CD1c-positive myeloid dendritic cell (primary cell): Measurements from ENCODE around the gene ZNF519.
"Not testable (repeated sequence)": the region's sequence is repeated elsewhere in the genome, so short reads cannot be mapped to it uniquely, and the experiment has no call there.

ENCODE experiments used
- DNase-seq: peaks from one replicate; pipeline ENCODE4 v3.0.0-alpha.2; 2016; ENCODE audit errors: extremely low spot score

Gene ZNF519

DNA sequence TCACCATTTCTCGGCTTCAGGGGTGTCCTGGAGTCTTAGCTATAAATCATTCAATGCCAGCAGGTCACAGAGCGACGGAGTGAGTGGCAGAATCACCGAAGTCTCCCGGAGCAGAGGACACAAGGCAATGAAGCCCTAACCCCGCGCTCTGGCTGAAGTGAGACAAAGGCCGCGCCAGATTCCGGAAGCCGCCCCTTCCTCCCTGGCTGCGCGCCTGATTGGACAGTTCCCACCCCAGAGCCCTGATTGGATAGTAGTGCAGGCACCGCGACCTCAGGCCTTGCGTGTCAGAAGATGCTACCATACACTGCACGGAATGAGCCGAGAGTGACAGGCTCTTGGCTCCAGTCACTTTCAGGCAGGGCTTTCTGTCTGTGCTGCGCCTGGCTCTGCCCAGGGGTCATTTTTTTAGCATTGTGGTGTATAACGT lies at the start of gene ZNF519:
Gene ZNF519 (minus strand): TSS at position 165 of the 430 bp plus-strand sequence. CDS start 158 bp downstream, at position 7.
- DNase-seq, result peak; percentile 95

DNA sequence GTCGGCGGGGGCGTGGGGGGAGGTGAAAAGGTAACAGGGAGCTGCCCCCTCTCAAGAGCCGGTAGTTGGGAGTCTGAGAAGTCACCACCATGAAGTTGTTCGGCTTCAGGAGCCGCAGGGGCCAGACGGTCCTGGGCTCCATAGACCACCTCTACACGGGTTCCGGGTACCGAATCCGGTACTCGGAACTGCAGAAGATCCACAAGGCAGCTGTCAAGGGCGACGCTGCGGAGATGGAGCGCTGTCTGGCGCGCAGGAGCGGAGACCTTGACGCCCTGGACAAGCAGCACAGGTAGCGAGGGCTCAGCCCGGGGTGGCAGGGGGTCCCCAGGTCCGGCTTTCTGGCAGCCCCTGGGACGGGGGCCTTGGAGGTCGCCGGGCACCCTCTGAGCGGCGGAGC lies 47.1 kb upstream of the ZNF519 start:
- DNase-seq, result no peak

GRCh38 chr18:14178321-14179196 lies 46.3 kb upstream of the ZNF519 start:
- peak; percentile 39 for DNase-seq

DNA sequence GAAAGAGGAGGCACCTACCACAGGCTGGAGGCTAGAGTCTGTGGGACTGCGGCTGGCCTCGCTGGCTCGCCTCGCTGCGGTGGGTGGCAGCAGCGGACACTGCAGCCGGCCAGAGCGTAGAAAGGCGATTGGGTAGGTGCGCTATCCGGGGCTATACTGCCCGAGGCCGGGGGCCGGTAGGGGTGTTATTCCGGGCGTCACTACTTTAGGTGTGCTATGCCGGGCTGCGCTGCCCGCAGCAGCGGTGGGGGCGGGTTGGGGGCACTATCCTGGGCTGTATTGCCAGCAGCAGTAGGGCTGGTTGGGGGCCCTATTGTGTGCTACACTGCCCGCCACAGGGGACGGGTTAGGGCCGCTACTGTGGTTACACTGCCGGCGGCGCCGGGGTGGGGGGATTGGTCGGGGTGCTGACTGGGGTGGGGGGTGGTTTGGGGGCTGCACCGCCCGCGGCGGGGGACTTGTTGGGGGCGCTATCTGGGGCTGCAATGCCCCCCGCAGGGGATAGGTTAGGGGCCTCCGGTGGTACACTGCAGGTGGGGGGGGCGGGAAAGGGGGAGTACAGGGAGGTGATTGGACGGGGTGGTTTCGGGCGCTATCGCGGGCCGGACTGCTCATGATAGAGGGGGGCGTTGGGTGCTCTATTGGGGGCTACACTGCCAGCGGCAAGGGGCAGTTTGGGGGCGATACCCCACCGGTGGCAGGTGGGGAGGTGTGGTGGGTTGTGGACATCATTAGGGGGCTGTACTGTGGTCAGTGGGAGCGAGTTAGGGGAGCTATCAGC lies 45.5 kb upstream of the ZNF519 start:
- DNase-seq, result not testable (repeated sequence)

GRCh38 chr18:14175404-14175803 lies 43.2 kb upstream of the ZNF519 start:
- DNase-seq, result not testable (repeated sequence)

- no peak for DNase-seq
These were observed 42.5 kb upstream of the ZNF519 start for GRCh38 chr18:14174706-14175085.

DNA sequence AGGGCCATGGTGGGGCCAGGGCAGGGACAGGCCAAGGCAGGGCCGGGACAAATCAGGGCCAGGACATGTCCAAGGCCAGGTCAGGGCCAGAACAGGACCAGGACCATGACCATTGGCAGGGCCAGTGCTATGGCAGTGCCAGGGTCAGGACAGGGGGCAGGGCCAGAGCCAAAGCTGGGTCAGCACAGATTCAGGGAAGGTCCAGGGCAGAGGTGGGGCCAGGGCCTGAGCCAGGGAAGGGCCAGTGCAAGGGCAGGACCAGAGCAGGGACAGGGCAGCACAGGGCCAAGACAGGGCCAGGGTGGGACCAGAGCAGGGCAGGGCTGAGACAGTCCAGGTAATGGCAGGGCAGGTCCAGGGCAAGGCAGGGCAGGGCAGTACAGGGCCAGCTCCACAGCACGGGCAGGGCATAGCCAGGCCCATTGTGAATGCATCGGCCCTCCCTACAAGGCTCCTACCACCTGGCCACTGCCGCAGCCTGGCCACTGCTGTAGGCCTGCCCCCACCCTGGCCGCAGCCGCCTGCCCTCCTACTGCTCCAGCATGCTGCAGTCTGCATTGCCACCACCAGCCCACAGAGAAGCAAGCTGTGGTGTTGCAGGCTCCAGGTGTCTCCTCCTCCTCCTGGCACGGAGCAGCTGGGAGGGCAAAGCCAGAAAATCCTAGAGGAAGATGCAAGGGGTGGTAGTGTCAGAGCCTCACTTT lies 41.9 kb upstream of the ZNF519 start:
- not testable (repeated sequence) for DNase-seq

DNA sequence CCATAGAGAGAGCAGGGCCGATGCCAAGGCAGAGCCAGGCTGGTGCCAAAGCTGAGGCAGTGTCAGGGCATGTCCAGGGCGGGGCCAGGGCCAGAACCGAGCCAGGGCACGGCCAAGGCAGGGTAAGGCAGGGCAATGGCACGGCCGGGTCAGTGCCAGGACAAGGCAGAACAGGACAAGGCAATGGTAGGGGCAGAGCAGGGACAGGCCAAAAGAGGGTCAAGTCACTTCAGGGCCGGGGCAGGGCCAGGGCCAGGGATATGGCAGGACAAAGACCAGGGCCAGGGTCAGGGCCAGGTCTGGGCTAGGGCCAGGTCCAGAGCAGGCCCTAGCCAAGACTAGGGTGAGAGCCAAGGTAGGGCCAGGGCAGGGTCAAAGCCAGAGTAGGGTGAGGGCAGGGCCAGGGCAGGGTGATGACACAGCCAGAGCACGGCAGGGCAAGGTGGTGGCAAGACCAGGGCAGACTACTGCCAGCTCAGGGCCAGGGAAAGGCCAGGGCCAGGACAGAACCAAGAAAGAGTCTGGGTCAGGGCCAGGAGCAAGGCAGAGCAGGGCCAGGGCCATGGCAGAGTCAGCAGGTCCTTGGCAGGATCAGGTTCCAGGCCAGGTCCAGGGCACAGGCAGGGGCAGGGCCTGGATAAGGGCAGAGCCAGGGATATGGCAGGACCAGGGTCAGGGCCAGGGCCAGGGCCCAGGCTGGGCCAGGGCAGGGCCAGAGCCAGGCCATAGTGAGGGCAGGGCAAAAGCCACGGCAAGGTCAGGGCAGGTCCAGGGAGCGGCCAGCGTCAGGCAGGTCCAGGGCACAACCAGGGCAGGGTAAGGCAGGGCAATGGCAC lies 41.1 kb upstream of the ZNF519 start:
- not testable (repeated sequence) for DNase-seq

- DNase-seq, result not testable (repeated sequence)
These were observed 40.2 kb upstream of the ZNF519 start for GRCh38 chr18:14172142-14173115.

DNA sequence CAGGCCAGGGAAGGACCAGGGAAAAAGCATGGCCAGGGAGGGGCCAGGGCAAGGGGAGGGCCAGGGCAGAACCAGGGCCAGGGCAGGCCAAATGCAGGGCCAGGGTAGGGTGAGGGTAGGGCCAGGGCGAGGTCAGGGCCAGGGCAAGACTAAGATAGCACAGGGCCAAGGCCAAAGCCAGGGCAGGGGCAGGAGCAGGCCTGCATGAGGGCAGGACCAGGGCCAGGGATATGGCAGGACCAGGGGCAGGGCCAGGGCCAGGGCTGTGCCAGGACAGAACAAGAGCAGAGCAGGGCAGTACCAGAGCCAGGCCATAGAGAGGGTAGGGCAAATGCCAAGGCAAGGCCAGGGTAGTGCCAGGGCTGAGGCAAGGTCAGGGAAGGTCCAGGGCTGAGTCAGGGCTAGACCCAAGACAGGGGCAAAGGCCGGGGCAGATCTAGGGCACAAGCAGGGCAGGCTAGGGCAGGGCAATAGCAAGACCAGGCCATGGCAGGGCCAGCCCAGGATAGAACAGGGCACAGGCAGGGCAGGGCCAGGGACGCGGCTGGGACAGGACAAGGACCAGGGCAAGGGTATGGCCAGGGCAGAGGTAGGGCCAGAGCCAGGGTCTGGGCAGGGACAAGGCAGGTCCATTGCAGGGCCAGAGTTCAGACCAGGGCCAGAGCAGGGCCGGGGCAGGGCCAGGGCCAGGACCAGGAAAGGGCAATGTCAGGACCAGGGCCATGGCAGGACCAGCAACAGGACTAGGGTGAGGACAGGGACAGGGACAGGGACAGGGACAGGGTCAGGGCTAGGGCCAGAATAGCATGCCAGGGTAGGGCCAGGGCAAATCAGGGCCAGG lies 39.3 kb upstream of the ZNF519 start:
- DNase-seq, result not testable (repeated sequence)

- DNase-seq, result not testable (repeated sequence)
These were observed 38.3 kb upstream of the ZNF519 start for GRCh38 chr18:14170367-14171036.

- not testable (repeated sequence) for DNase-seq
These were observed 30.7 kb upstream of the ZNF519 start for GRCh38 chr18:14162915-14163314.

DNA sequence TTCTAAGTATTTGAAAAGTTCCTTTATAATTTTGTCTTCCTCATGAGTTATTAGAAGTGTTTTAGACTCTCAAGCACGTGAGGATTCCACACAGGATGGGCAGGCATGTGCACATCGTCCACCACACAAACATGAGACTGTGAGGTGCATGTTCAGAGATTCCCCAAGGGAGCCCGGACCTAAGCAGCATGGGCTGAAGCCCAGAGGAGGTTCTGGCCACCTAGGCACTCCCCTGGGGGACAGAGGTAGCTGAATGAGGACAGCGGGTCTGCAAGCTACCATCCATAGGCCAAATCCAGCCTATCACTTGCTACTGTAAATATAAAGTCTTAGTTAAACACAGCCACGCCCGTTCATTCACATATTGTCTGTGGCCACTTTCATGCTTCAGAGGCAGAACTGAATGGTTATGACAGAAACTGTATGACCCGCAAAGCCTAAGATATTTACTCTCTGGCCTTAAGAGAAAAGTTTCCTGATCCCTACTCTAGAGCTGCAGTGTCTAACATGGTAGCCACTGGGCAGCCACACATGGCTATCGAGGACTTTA lies 19.4 kb upstream of the ZNF519 start:
- not testable (repeated sequence) for DNase-seq

DNA sequence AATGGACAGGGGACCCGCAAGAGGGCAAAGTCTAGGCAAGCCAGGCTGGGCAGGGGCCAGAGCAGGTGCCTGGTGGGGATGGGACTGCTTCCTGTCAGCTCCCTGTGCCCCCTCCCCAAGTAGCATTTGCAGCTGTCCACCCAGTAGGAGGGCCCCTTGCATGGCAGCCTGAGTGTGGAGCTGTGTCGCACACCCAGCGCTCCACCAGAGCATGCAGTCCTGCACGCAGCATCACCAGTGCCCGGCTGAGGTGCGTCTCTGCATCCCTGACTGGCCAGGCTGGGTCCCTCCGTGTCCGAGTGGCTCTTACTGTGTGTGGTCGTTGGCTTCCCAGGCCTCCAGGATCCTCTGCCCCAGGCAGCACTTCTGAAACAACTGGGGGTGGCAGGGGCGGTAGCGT lies 18.5 kb upstream of the ZNF519 start:
- DNase-seq, result not testable (repeated sequence)

GRCh38 chr18:14149916-14150420 lies 17.7 kb upstream of the ZNF519 start:
- not testable (repeated sequence) for DNase-seq

GRCh38 chr18:14149121-14149850 lies 17.1 kb upstream of the ZNF519 start:
- DNase-seq, result not testable (repeated sequence)
